Motor neuron (in vitro differentiated cells): ENCODE measurements around the gene SHISA9. TPM values are rescaled to one million over a fixed set of nuclear protein-coding genes. Genes with fewer than 3 reads are reported as not detected.

Experiments used
- ATAC-seq, 8 experiments: fragments of 200-7000 bp; cut with Tn5 transposase; replicated peaks in 6 of 8; 2 replicates each; pipeline ENCODE4 v1.8.0; 2021; ENCODE audit warnings: mild to moderate bottlenecking in 8 of 8, moderate library complexity in 8 of 8
- H3K27ac ChIP-seq, 2 donors: fragments of 250-450 bp; sonication (Bioruptor Pico); 2 replicates each; pipeline ENCODE4 v1.9.0; 2021; ENCODE audit warnings: antibody characterized with exemption in 2 of 2, mild to moderate bottlenecking in 2 of 2, moderate library complexity in 1 of 2
- H3K4me1 ChIP-seq, 2 donors: fragments of 250-450 bp; sonication (Bioruptor Pico); replicated peaks in 1 of 2; 2 replicates each; pipeline ENCODE4 v1.6.1; 2021; ENCODE audit warnings: antibody characterized with exemption in 2 of 2, mild to moderate bottlenecking in 2 of 2, moderate library complexity in 1 of 2
- H3K4me3 ChIP-seq, 5 donors: fragments of 250-450 bp; sonication (Bioruptor Pico); 2 replicates each; pipeline ENCODE4 v1.9.0; 2021; ENCODE audit warnings: antibody characterized with exemption in 5 of 5, mild to moderate bottlenecking in 5 of 5, moderate library complexity in 4 of 5
- WGBS, 10 experiments: fragments of 450-650 bp; shearing (Covaris generic); methylation state at CpG; one replicate each; pipeline ENCODE4 v1.0.0; 2022; 5-methylcytosine and 5-hydroxymethylcytosine counted together
- in situ Hi-C, 9 experiments: fragments of 400-800 bp; cut with MboI; loops; one replicate each; pipeline ENCODE4 v1.15.0; 2021; ENCODE audit warnings: low sequenced_read_pairs in 9 of 9, low pct_unique_long_range_greater_than_20kb in 2 of 9; ENCODE audit not compliant: unreplicated experiment in 9 of 9
- total RNA-seq, 8 experiments: library from RNA; unstranded; fragments of 300-600 nt; gene quantifications; 2 replicates each; pipeline versions ENCODE4 v1.2.3 to v1.2.4, GENCODE V29; 2022

The SHISA9 gene
- total RNA-seq, 8 experiments from 2014 or later: 0.20 to 18.3 (median 0.88) TPM

GRCh38 chr16:13186813-13187212, 285.4 kb downstream of the SHISA9 start:
- WGBS, 10 experiments: 0 to 77% (median 43%) methylated on average over 2 to 5 of the region's 5 CpGs; no CpG with 5 or more reads in 2 of the 10 experiments
- Histone ChIP-seq H3K4me1 (no peaks in the 10 kb centered on the region), H3K4me3 (no peak overlapping the region), H3K27ac (no peak overlapping the region)
- ATAC-seq: no peak
- in situ Hi-C loops: no loop called here

GRCh38 chr16:13189250-13189649, 287.9 kb downstream of the SHISA9 start:
- H3K27ac ChIP-seq: no peak overlapping the region
- ATAC-seq: no peak
- WGBS, 10 experiments: 0 to 100% (median 84%) methylated on average over 1 to 7 of the region's 7 CpGs

GRCh38 chr16:13193721-13194120, 292.3 kb downstream of the SHISA9 start:
- H3K27ac ChIP-seq: no peak overlapping the region
- in situ Hi-C loops: no loop called here
- H3K4me1 ChIP-seq: no peaks in the 10 kb centered on the region
- ATAC-seq: no peak
- 0 to 80% (median 25%) methylated on average over 1 of the region's 1 CpG; no CpG with 5 or more reads in 6 of the 10 experiments for WGBS, 10 experiments
- H3K4me3 ChIP-seq: no peak overlapping the region

More at GRCh38 chr16:13189250-13189649, 287.9 kb downstream of the SHISA9 start:
- in situ Hi-C loops: no loop called here
- Histone ChIP-seq H3K4me1 (no peaks in the 10 kb centered on the region), H3K4me3 (no peak overlapping the region)

- whole genome bisulfite sequencing, 10 experiments: 0 to 100% (median 60%) methylated on average over 1 to 2 of the region's 2 CpGs; no CpG with 5 or more reads in 1 of the 10 experiments
- in situ Hi-C loops: no loop called here
- H3K4me3 ChIP-seq: no peak overlapping the region
- no peak for ATAC-seq
- H3K27ac ChIP-seq: no peak overlapping the region
- H3K4me1 ChIP-seq: no peaks in the 10 kb centered on the region
These were observed 293.4 kb downstream of the SHISA9 start for GRCh38 chr16:13194766-13195165.

GRCh38 chr16:13203725-13204124, 302.3 kb downstream of the SHISA9 start:
- ATAC-seq: no peak
- no peak overlapping the region for H3K4me3 ChIP-seq
- H3K4me1 ChIP-seq: no peaks in the 10 kb centered on the region
- in situ Hi-C loops: no loop called here
- H3K27ac ChIP-seq: no peak overlapping the region

GRCh38 chr16:13205352-13205751, 304.0 kb downstream of the SHISA9 start:
- Histone ChIP-seq H3K27ac (no peak overlapping the region), H3K4me3 (no peak overlapping the region), H3K4me1 (no peaks in the 10 kb centered on the region)
- no peak for ATAC-seq
- in situ Hi-C loops: no loop called here

GRCh38 chr16:13206606-13207005, 305.2 kb downstream of the SHISA9 start:
- no peak for ATAC-seq
- Histone ChIP-seq H3K27ac (no peak overlapping the region), H3K4me1 (no peaks in the 10 kb centered on the region), H3K4me3 (no peak overlapping the region)
- WGBS, 10 experiments: 0 to 100% (median 78%) methylated on average over 1 to 4 of the region's 4 CpGs; no CpG with 5 or more reads in 1 of the 10 experiments
- in situ Hi-C loops: no loop called here

- in situ Hi-C loops: no loop called here
- Histone ChIP-seq H3K4me1 (no peaks in the 10 kb centered on the region), H3K27ac (no peak overlapping the region), H3K4me3 (no peak overlapping the region)
- 20 to 100% (median 72%) methylated on average over 1 to 5 of the region's 5 CpGs for WGBS, 10 experiments
- no peak for ATAC-seq
These were observed 305.8 kb downstream of the SHISA9 start for GRCh38 chr16:13207151-13207550.

GRCh38 chr16:13223666-13224065, 322.3 kb downstream of the SHISA9 start:
- no peak overlapping the region for H3K4me3 ChIP-seq
- no peak overlapping the region for H3K27ac ChIP-seq
- in situ Hi-C loops: no loop called here
- no peaks in the 10 kb centered on the region for H3K4me1 ChIP-seq
- WGBS, 10 experiments: 29 to 100% (median 49%) methylated on average over 1 of the region's 1 CpG; no CpG with 5 or more reads in 4 of the 10 experiments
- ATAC-seq: no peak

GRCh38 chr16:13229039-13229438, 327.6 kb downstream of the SHISA9 start:
- Histone ChIP-seq H3K4me3 (no peak overlapping the region), H3K27ac (no peak overlapping the region), H3K4me1 (no peaks in the 10 kb centered on the region)
- in situ Hi-C loops: no loop called here
- no peak for ATAC-seq
- 0 to 93% (median 73%) methylated on average over 2 to 6 of the region's 6 CpGs; no CpG with 5 or more reads in 4 of the 10 experiments for whole genome bisulfite sequencing, 10 experiments

GRCh38 chr16:13231365-13231764, 330.0 kb downstream of the SHISA9 start:
- WGBS, 10 experiments: 7 to 86% (median 68%) methylated on average over 1 to 4 of the region's 4 CpGs; no CpG with 5 or more reads in 3 of the 10 experiments
- Histone ChIP-seq H3K4me1 (no peaks in the 10 kb centered on the region), H3K4me3 (no peak overlapping the region), H3K27ac (no peak overlapping the region)
- in situ Hi-C loops: no loop called here
- ATAC-seq: no peak

- no peaks in the 10 kb centered on the region for H3K4me1 ChIP-seq
- H3K4me3 ChIP-seq: no peak overlapping the region
- in situ Hi-C loops: no loop called here
- no peak for ATAC-seq
- no peak overlapping the region for H3K27ac ChIP-seq
- WGBS, 10 experiments: 33 to 100% (median 70%) methylated on average over 2 to 13 of the region's 17 CpGs; no CpG with 5 or more reads in 5 of the 10 experiments
These were observed 333.6 kb downstream of the SHISA9 start for GRCh38 chr16:13234999-13235398.

- no peak for ATAC-seq
- Histone ChIP-seq H3K27ac (no peak overlapping the region), H3K4me1 (no peaks in the 10 kb centered on the region), H3K4me3 (no peak overlapping the region)
- WGBS, 10 experiments: 77 to 100% (median 95%) methylated on average over 4 to 6 of the region's 6 CpGs; no CpG with 5 or more reads in 4 of the 10 experiments
- in situ Hi-C loops: no loop called here
These were observed 334.9 kb downstream of the SHISA9 start for GRCh38 chr16:13236308-13236707.

GRCh38 chr16:13238182-13238581, 336.8 kb downstream of the SHISA9 start:
- no peak overlapping the region for H3K4me3 ChIP-seq
- ATAC-seq: no peak
- H3K4me1 ChIP-seq: no peaks in the 10 kb centered on the region
- in situ Hi-C loops: no loop called here
- WGBS, 10 experiments: 15 to 100% (median 56%) methylated on average over 1 to 2 of the region's 2 CpGs; no CpG with 5 or more reads in 2 of the 10 experiments
- H3K27ac ChIP-seq: no peak overlapping the region
